Adipocyte (in vitro differentiated cells): ENCODE data around the gene SLC6A12.

Experiments
- DNase-seq: peaks from one replicate; pipeline ENCODE4 v3.0.0-alpha.2; 2015; ENCODE audit warnings: low read depth
- H3K27me3 ChIP-seq: replicated peaks from 2 replicates; pipeline ENCODE4 v1.7.0; 2013; ENCODE audit warnings: mild to moderate bottlenecking, low read length, moderate library complexity; ENCODE audit not compliant: control insufficient read depth, insufficient read depth
- H3K36me3 ChIP-seq: 2 replicates; pipeline ENCODE4 v1.7.0; 2013; ENCODE audit warnings: low read length, mild to moderate bottlenecking, moderate library complexity; ENCODE audit not compliant: control insufficient read depth, insufficient read depth, severe bottlenecking
- H3K4me1 ChIP-seq: 2 replicates; pipeline ENCODE4 v1.7.0; 2013; ENCODE audit warnings: mild to moderate bottlenecking, low read length, moderate library complexity; ENCODE audit not compliant: control insufficient read depth, insufficient read depth
- H3K4me3 ChIP-seq: 2 replicates; pipeline ENCODE4 v1.7.0; 2013; ENCODE audit warnings: mild to moderate bottlenecking, low read length, moderate library complexity
- H3K9ac ChIP-seq: 2 replicates; pipeline ENCODE4 v1.7.0; 2013; ENCODE audit warnings: mild to moderate bottlenecking, low read length, moderate library complexity
- H3K9me3 ChIP-seq: 2 replicates; pipeline ENCODE4 v1.7.0; 2013; ENCODE audit warnings: mild to moderate bottlenecking, low read length, moderate library complexity; ENCODE audit not compliant: control insufficient read depth

SLC6A12 gene

GRCh38 chr12:204261-204678 is 9.7 kb downstream of the SLC6A12 start:
- no peak for DNase-seq
- H3K36me3 ChIP-seq: no peaks in the 10 kb centered on the region
- peaks cover 41% of the 10 kb centered on the region for H3K27me3 ChIP-seq
- no peaks in the 10 kb centered on the region for H3K9me3 ChIP-seq
- no peak overlapping the region for H3K9ac ChIP-seq
- H3K4me3 ChIP-seq: peak overlapping the region; percentile 42
- peaks cover 10% of the 10 kb centered on the region for H3K4me1 ChIP-seq

GRCh38 chr12:203462-204260 is 10.3 kb downstream of the SLC6A12 start:
- peaks cover 37% of the 10 kb centered on the region for H3K27me3 ChIP-seq
- H3K4me1 ChIP-seq: peaks cover 16% of the 10 kb centered on the region
- no peak overlapping the region for H3K9ac ChIP-seq
- peak; percentile 17 for DNase-seq
- H3K4me3 ChIP-seq: peak overlapping the region; percentile 42
- H3K9me3 ChIP-seq: no peaks in the 10 kb centered on the region
- H3K36me3 ChIP-seq: no peaks in the 10 kb centered on the region

- DNase-seq: no peak
- Histone ChIP-seq H3K4me3 (peak overlapping the region; percentile 42), H3K36me3 (no peaks in the 10 kb centered on the region), H3K9me3 (no peaks in the 10 kb centered on the region), H3K9ac (no peak overlapping the region), H3K4me1 (peaks cover 18% of the 10 kb centered on the region), H3K27me3 (peaks cover 37% of the 10 kb centered on the region)
These were observed 10.9 kb downstream of the SLC6A12 start for GRCh38 chr12:203074-203461.

DNA sequence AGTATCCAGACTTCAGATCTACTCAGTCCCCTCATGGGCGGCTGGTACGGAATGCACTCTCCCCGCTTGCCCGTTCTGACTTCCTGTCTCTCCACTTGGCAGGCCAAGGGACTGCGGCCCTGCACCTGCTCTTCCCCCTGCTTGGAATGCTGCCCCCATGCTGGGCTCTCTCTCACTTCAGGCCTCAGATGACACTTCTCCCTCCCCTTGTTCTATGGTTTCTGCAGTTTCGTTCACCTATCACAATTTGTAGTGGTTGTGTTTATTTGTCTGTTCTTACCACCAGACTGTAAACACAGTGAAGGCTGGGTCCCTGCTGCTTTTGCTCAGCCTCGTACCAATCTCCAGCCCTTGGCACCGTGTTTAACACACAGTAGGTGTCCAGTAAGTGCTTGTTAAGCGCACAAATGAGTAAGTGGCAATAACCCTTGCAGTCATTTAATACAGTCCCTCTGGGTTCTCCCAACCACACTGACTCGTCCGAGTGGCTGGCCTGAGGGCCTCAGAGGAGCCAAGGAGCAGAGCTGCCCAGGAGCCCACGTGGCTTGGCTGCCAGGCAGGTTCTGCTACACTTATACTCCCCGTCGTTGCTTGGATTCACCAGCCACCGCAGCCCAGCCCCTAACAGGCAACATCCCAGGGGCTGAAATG is 11.8 kb downstream of the SLC6A12 start:
- no peaks in the 10 kb centered on the region for H3K9me3 ChIP-seq
- H3K36me3 ChIP-seq: no peaks in the 10 kb centered on the region
- H3K4me3 ChIP-seq: no peak overlapping the region
- no peak overlapping the region for H3K9ac ChIP-seq
- peaks cover 33% of the 10 kb centered on the region for H3K27me3 ChIP-seq
- no peak for DNase-seq
- H3K4me1 ChIP-seq: peaks cover 18% of the 10 kb centered on the region

- Histone ChIP-seq H3K9me3 (no peaks in the 10 kb centered on the region), H3K4me3 (no peak overlapping the region), H3K36me3 (no peaks in the 10 kb centered on the region), H3K9ac (no peak overlapping the region), H3K27me3 (peaks cover 26% of the 10 kb centered on the region), H3K4me1 (peaks cover 18% of the 10 kb centered on the region)
- no peak for DNase-seq
These were observed 12.6 kb downstream of the SLC6A12 start for GRCh38 chr12:201361-201760.

- no peak for DNase-seq
- H3K4me1 ChIP-seq: peaks cover 14% of the 10 kb centered on the region
- peaks cover 40% of the 10 kb centered on the region for H3K27me3 ChIP-seq
These were observed 15.3 kb downstream of the SLC6A12 start for GRCh38 chr12:198705-199104.

DNA sequence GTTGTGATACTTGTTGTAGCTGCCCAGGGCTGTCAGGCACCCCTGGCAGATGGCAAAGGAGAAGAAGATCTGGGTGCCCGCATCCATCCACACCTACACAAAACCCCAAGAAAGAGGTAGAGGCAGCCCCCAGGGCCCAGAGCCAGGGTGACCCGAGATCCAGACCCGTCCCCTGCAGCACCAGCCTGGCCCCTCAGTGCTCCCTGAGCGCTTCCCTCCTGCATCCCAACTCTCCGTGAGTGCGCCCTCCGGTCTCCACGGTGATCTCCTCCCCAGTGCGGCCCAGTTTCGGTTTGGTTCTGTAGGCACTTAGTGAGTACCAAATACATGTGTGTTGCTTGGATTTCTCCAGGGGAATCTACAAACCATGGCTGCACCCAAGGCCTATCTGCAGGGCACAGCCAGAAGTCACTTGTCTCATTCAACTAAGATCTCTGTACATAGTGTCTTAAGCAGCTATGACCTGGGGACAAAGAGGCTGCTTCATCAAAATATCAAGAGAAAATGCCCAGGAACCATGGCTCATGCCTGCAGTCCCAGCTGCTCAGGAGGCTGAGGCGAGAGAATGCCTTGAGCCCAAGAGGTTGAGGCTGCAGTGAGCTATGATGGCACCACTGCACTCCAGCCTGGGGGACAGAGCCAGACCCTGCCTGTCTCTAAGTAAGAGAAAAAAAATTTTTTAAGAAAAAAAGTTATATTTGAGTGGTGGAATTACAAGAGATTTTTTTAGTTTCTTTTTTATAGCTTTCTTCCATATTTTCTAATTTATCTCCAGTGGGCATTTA is 15.9 kb downstream of the SLC6A12 start:
- H3K4me1 ChIP-seq: peaks cover 14% of the 10 kb centered on the region
- DNase-seq: no peak
- no peaks in the 10 kb centered on the region for H3K9me3 ChIP-seq
- no peak overlapping the region for H3K4me3 ChIP-seq
- H3K27me3 ChIP-seq: peaks cover 46% of the 10 kb centered on the region
- no peak overlapping the region for H3K9ac ChIP-seq
- no peaks in the 10 kb centered on the region for H3K36me3 ChIP-seq

More at GRCh38 chr12:198705-199104, 15.3 kb downstream of the SLC6A12 start:
- no peaks in the 10 kb centered on the region for H3K9me3 ChIP-seq
- H3K9ac ChIP-seq: no peak overlapping the region
- H3K4me3 ChIP-seq: no peak overlapping the region
- no peaks in the 10 kb centered on the region for H3K36me3 ChIP-seq

- no peak for DNase-seq
- Histone ChIP-seq H3K4me1 (peaks cover 14% of the 10 kb centered on the region), H3K36me3 (no peaks in the 10 kb centered on the region), H3K9ac (no peak overlapping the region), H3K4me3 (no peak overlapping the region), H3K9me3 (no peaks in the 10 kb centered on the region), H3K27me3 (peaks cover 53% of the 10 kb centered on the region)
These were observed 16.6 kb downstream of the SLC6A12 start for GRCh38 chr12:197347-197746.

DNA sequence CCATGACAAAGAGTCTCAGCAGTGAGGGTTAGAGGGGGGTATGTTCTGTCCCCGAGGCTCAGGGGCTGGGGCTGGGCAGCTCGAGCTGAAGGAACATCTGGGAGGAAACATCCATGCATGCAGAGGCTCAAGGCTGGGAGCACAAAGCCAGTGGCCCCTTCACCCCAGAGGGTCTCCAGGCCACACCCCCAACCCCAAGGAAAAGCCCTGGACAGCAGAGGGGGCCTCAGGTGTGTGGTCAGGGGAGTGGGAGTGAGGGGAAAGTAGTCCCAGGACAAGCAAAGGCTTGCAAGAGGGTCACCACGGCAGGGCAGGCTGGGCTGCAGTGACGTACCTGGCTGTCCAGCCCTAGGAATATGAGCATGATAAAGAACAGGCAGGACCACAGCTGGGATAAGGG is 17.5 kb downstream of the SLC6A12 start:
- no peak overlapping the region for H3K4me3 ChIP-seq
- no peak for DNase-seq
- H3K4me1 ChIP-seq: peaks cover 14% of the 10 kb centered on the region

DNA sequence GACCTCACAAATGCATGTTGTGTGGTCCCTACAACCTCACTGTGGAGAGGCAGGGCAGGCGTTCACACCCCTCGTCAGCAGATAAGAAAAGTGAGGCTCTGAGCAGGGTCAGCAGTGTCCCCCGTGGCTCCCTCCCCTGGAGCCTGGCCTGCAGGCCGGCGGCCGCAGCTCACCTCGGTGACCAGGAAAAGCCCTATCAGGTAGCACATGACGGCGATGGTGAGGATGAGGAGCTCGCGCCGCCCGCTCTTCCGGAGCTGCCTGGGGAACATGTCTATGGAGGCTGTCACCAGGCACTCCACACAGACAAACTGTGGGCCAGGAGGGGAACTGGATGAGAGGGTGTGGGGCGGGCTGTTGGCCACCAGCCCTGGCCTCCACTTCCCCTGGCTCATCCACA is 18.0 kb downstream of the SLC6A12 start:
- DNase-seq: no peak
- peaks cover 4% of the 10 kb centered on the region for H3K9me3 ChIP-seq
- no peaks in the 10 kb centered on the region for H3K36me3 ChIP-seq
- no peak overlapping the region for H3K9ac ChIP-seq
- no peak overlapping the region for H3K4me3 ChIP-seq
- peaks cover 14% of the 10 kb centered on the region for H3K4me1 ChIP-seq
- H3K27me3 ChIP-seq: peaks cover 53% of the 10 kb centered on the region

More for the DNA sequence above, 17.5 kb downstream of the SLC6A12 start:
- H3K27me3 ChIP-seq: peaks cover 52% of the 10 kb centered on the region
- H3K9ac ChIP-seq: no peak overlapping the region
- no peaks in the 10 kb centered on the region for H3K36me3 ChIP-seq
- H3K9me3 ChIP-seq: peaks cover 4% of the 10 kb centered on the region

DNA sequence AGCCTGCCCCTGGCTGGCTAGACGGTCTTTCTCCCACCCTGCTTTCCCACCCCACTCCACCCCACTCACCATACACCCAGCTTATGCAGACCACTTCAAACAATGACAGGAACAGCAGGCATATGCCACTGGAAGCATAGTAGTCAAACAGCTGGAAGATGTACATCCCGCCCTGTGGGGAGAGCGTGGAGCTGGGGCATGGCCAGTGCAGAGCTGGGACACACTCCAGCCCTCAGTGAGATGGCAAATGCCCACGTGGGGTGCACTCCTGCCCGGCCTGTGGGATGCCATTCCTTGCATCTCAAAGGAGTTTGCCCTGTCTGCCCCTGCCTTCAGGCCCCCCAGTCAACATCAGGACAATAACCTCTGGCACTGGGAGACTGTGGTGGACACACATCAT is 18.8 kb downstream of the SLC6A12 start:
- Histone ChIP-seq H3K4me1 (peaks cover 14% of the 10 kb centered on the region), H3K27me3 (peaks cover 61% of the 10 kb centered on the region), H3K9me3 (peaks cover 4% of the 10 kb centered on the region), H3K4me3 (no peak overlapping the region), H3K36me3 (no peaks in the 10 kb centered on the region), H3K9ac (no peak overlapping the region)
- DNase-seq: no peak
